ENCODE measurements around the gene CXCL10.

DNA sequence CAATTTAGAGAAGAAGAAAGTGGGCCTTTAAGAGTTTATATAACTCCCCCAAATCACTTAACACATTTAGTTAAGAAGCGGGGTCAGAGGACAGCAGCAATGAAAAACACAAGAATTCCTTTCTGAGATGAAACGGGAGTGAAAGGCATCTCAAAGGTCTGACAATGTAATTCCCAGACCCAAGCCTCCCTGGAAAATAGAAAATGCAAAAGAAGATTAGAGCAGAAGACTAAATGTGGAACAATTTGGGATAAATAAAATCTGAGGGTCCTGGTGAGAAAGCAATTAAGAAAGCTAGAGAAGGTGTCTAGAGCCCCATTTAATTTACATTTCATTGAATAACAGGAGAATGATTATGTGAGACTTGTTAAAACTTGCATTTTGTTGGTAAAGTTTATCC is 32.1 kb upstream of the CXCL10 start:
- no peak for TF ChIP-seq SUZ12 (IDR thresholded peaks at IDR 0.05; ENCODE audit: extremely low read depth, insufficient read depth, insufficient read length)
- no peak for TF ChIP-seq YY1 (IDR thresholded peaks at IDR 0.05; ENCODE audit: insufficient read depth, insufficient read length)

Data from NT2/D1 (cell line).